HUES64 (cell line): ENCODE data around the gene PCCA.

ENCODE experiments used
- H3K27ac ChIP-seq: 2 replicates; pipeline ENCODE4 v1.7.0; 2013; ENCODE audit warnings: low read depth, low read length, inconsistent platforms
- H3K27me3 ChIP-seq: 2 replicates; pipeline ENCODE4 v1.6.1; 2013; ENCODE audit warnings: mild to moderate bottlenecking, low read length; ENCODE audit not compliant: insufficient read depth
- H3K36me3 ChIP-seq: 2 replicates; pipeline ENCODE4 v1.6.1; 2013; ENCODE audit warnings: mild to moderate bottlenecking, low read length; ENCODE audit not compliant: insufficient read depth
- H3K4me1 ChIP-seq: 2 replicates; pipeline ENCODE4 v1.6.1; 2013; ENCODE audit warnings: mild to moderate bottlenecking, low read length, moderate library complexity; ENCODE audit not compliant: insufficient read depth
- H3K4me3 ChIP-seq: 2 replicates; pipeline ENCODE4 v1.5.1; 2013; ENCODE audit warnings: mild to moderate bottlenecking, low read length, moderate library complexity
- H3K9ac ChIP-seq: 2 replicates; pipeline ENCODE4 v1.6.1; 2013; ENCODE audit warnings: mild to moderate bottlenecking, low read depth, low read length
- H3K9me3 ChIP-seq: 2 replicates; pipeline ENCODE4 v1.6.1; 2013; ENCODE audit warnings: low read depth, low read length; ENCODE audit not compliant: insufficient read depth
- WGBS: fragments of 150-250, 120-280 bp; methylation state at CpG from one replicate; pipeline ENCODE4 v1.1.7; 2013; ENCODE audit warnings: missing lambda C conversion rate; 5-methylcytosine and 5-hydroxymethylcytosine counted together

The PCCA gene

GRCh38 chr13:100510208-100510957, 421.5 kb downstream of the PCCA start:
- H3K9me3 ChIP-seq: no peaks in the 10 kb centered on the region
- H3K4me1 ChIP-seq: peaks cover 67% of the 10 kb centered on the region
- WGBS: 16% methylated on average over 10 of the region's 11 CpGs
- H3K4me3 ChIP-seq: no peak overlapping the region
- H3K36me3 ChIP-seq: no peaks in the 10 kb centered on the region
- H3K27ac ChIP-seq: peak overlapping the region; percentile 78; the same call in 1 of the 2 replicates
- peak overlapping the region; percentile 47 for H3K9ac ChIP-seq
- H3K27me3 ChIP-seq: no peaks in the 10 kb centered on the region

GRCh38 chr13:100511466-100511865, 422.6 kb downstream of the PCCA start:
- WGBS: 92% methylated on average over 7 of the region's 7 CpGs
- no peaks in the 10 kb centered on the region for H3K9me3 ChIP-seq
- H3K4me1 ChIP-seq: peaks cover 67% of the 10 kb centered on the region
- H3K4me3 ChIP-seq: no peak overlapping the region
- H3K9ac ChIP-seq: 0 out of 2 replicates have a peak overlapping the region, but pooled peaks have one; percentile 0
- peak overlapping the region; percentile 40; the same call in 1 of the 2 replicates for H3K27ac ChIP-seq
- peaks cover 5% of the 10 kb centered on the region; the same call in 1 of the 2 replicates for H3K36me3 ChIP-seq
- H3K27me3 ChIP-seq: no peaks in the 10 kb centered on the region

GRCh38 chr13:100512422-100512821, 423.5 kb downstream of the PCCA start:
- H3K36me3 ChIP-seq: peaks cover 5% of the 10 kb centered on the region; the same call in 1 of the 2 replicates
- H3K4me1 ChIP-seq: peaks cover 71% of the 10 kb centered on the region
- H3K27me3 ChIP-seq: no peaks in the 10 kb centered on the region
- no peaks in the 10 kb centered on the region for H3K9me3 ChIP-seq
- WGBS: 91% methylated on average over 9 of the region's 9 CpGs
- H3K4me3 ChIP-seq: no peak overlapping the region
- H3K9ac ChIP-seq: no peak overlapping the region
- no peak overlapping the region for H3K27ac ChIP-seq

- no peaks in the 10 kb centered on the region for H3K9me3 ChIP-seq
- peak overlapping the region; percentile 29; the same call in 1 of the 2 replicates for H3K27ac ChIP-seq
- H3K4me3 ChIP-seq: no peak overlapping the region
- no peak overlapping the region for H3K9ac ChIP-seq
- H3K4me1 ChIP-seq: peaks cover 76% of the 10 kb centered on the region
- no peaks in the 10 kb centered on the region for H3K27me3 ChIP-seq
- peaks cover 5% of the 10 kb centered on the region; the same call in 1 of the 2 replicates for H3K36me3 ChIP-seq
- 76% methylated on average over 3 of the region's 3 CpGs for WGBS
Measured at GRCh38 chr13:100513171-100513570, 424.3 kb downstream of the PCCA start.

GRCh38 chr13:100513987-100514670, 425.2 kb downstream of the PCCA start:
- Histone ChIP-seq H3K4me3 (no peak overlapping the region), H3K36me3 (peaks cover 5% of the 10 kb centered on the region; the same call in 1 of the 2 replicates), H3K27me3 (no peaks in the 10 kb centered on the region), H3K9me3 (no peaks in the 10 kb centered on the region), H3K9ac (no peak overlapping the region), H3K27ac (no peak overlapping the region; the same call in 1 of the 2 replicates), H3K4me1 (peaks cover 76% of the 10 kb centered on the region)
- whole genome bisulfite sequencing: 80% methylated on average over 8 of the region's 8 CpGs

- 3% methylated on average over 4 of the region's 5 CpGs for WGBS
- Histone ChIP-seq H3K36me3 (peaks cover 5% of the 10 kb centered on the region; the same call in 1 of the 2 replicates), H3K4me1 (peaks cover 69% of the 10 kb centered on the region), H3K27me3 (no peaks in the 10 kb centered on the region), H3K9me3 (no peaks in the 10 kb centered on the region), H3K4me3 (no peak overlapping the region), H3K27ac (no peak overlapping the region), H3K9ac (no peak overlapping the region)
Measured at GRCh38 chr13:100514788-100515409, 426.0 kb downstream of the PCCA start.

- Histone ChIP-seq H3K4me3 (no peak overlapping the region), H3K4me1 (peaks cover 65% of the 10 kb centered on the region), H3K36me3 (peaks cover 5% of the 10 kb centered on the region; the same call in 1 of the 2 replicates), H3K9ac (no peak overlapping the region), H3K9me3 (no peaks in the 10 kb centered on the region), H3K27me3 (no peaks in the 10 kb centered on the region), H3K27ac (no peak overlapping the region)
- 75% methylated on average over 20 of the region's 20 CpGs for WGBS
Measured at GRCh38 chr13:100515410-100515800, 426.5 kb downstream of the PCCA start.

GRCh38 chr13:100517135-100517534, 428.2 kb downstream of the PCCA start:
- WGBS: 84% methylated on average over 9 of the region's 9 CpGs

GRCh38 chr13:100517728-100518127, 428.8 kb downstream of the PCCA start:
- no peaks in the 10 kb centered on the region for H3K27me3 ChIP-seq
- H3K4me1 ChIP-seq: peaks cover 65% of the 10 kb centered on the region
- WGBS: 78% methylated on average over 13 of the region's 13 CpGs
- peaks cover 5% of the 10 kb centered on the region; the same call in 1 of the 2 replicates for H3K36me3 ChIP-seq
- H3K27ac ChIP-seq: no peak overlapping the region
- H3K9ac ChIP-seq: no peak overlapping the region
- no peaks in the 10 kb centered on the region for H3K9me3 ChIP-seq
- H3K4me3 ChIP-seq: no peak overlapping the region

More at GRCh38 chr13:100517135-100517534, 428.2 kb downstream of the PCCA start:
- no peaks in the 10 kb centered on the region for H3K27me3 ChIP-seq
- H3K4me3 ChIP-seq: no peak overlapping the region
- peaks cover 5% of the 10 kb centered on the region; the same call in 1 of the 2 replicates for H3K36me3 ChIP-seq
- H3K9me3 ChIP-seq: no peaks in the 10 kb centered on the region
- no peak overlapping the region for H3K27ac ChIP-seq
- H3K9ac ChIP-seq: no peak overlapping the region
- peaks cover 61% of the 10 kb centered on the region for H3K4me1 ChIP-seq

GRCh38 chr13:100518394-100519062, 429.6 kb downstream of the PCCA start:
- no peaks in the 10 kb centered on the region for H3K27me3 ChIP-seq
- no peak overlapping the region for H3K9ac ChIP-seq
- peaks cover 5% of the 10 kb centered on the region; the same call in 1 of the 2 replicates for H3K36me3 ChIP-seq
- H3K9me3 ChIP-seq: no peaks in the 10 kb centered on the region
- no peak overlapping the region for H3K27ac ChIP-seq
- WGBS: 93% methylated on average over 8 of the region's 8 CpGs
- no peak overlapping the region for H3K4me3 ChIP-seq
- peaks cover 59% of the 10 kb centered on the region for H3K4me1 ChIP-seq
